GM12874 (cell line): ENCODE measurements around the gene SIK3.

Source experiments
- CTCF ChIP-seq: IDR thresholded peaks from 2 replicates; pipeline ENCODE4 v1.5.1; 2011; ENCODE audit warnings: low read depth, mild to moderate bottlenecking, control low read depth, low read length, moderate library complexity; ENCODE audit not compliant: insufficient read depth

SIK3 gene

GRCh38 chr11:117066959-117067358 lies 31.3 kb downstream of the SIK3 start:
- TF ChIP-seq CTCF, result no peak

GRCh38 chr11:117064275-117064674 lies 34.0 kb downstream of the SIK3 start:
- TF ChIP-seq CTCF, result no peak

GRCh38 chr11:117062498-117062897 lies 35.7 kb downstream of the SIK3 start:
- TF ChIP-seq CTCF, result no peak

- TF ChIP-seq CTCF, result no peak
Measured at GRCh38 chr11:117061256-117061655, 37.0 kb downstream of the SIK3 start.

- no peak for TF ChIP-seq CTCF
Measured at GRCh38 chr11:117059611-117060148, 38.5 kb downstream of the SIK3 start.

GRCh38 chr11:117058761-117059261 lies 39.4 kb downstream of the SIK3 start:
- no peak for TF ChIP-seq CTCF

- TF ChIP-seq CTCF, result no peak
Measured at GRCh38 chr11:117057727-117058126, 40.5 kb downstream of the SIK3 start.
